ENCODE results near the gene IFNG.
"Not testable (repeated sequence)": the region's sequence is repeated elsewhere in the genome, so short reads cannot be mapped to it uniquely, and the experiment has no call there.

IFNG gene

GRCh38 chr12:68159681-68160304 lies at the start of gene IFNG:
IFNG (minus strand) TSS chr12:68159740; CDS start chr12:68159615, 125 bp downstream.
- DNase-seq (ENCODE audit: low spot score) = no peak

GRCh38 chr12:68209048-68209728 lies 49.6 kb upstream of the IFNG start:
- DNase-seq (ENCODE audit: low spot score) = not testable (repeated sequence)

- no peak for DNase-seq (ENCODE audit: low spot score)
Observed at GRCh38 chr12:68207276-68207675, 47.7 kb upstream of the IFNG start.

GRCh38 chr12:68206446-68206845 lies 46.9 kb upstream of the IFNG start:
- DNase-seq (ENCODE audit: low spot score) = no peak

GRCh38 chr12:68203460-68203875 lies 43.9 kb upstream of the IFNG start:
- no peak for DNase-seq (ENCODE audit: low spot score)

GRCh38 chr12:68200854-68201253 lies 41.3 kb upstream of the IFNG start:
- no peak for DNase-seq (ENCODE audit: low spot score)

- DNase-seq (ENCODE audit: low spot score) = no peak
Observed at GRCh38 chr12:68199127-68199526, 39.6 kb upstream of the IFNG start.

GRCh38 chr12:68198507-68199086 lies 39.1 kb upstream of the IFNG start:
- no peak for DNase-seq (ENCODE audit: low spot score)

- DNase-seq (ENCODE audit: low spot score) = no peak
Observed at GRCh38 chr12:68190301-68190700, 30.8 kb upstream of the IFNG start.

GRCh38 chr12:68189821-68190242 lies 30.3 kb upstream of the IFNG start:
- peak; percentile 85 for DNase-seq (ENCODE audit: low spot score)

- no peak for DNase-seq (ENCODE audit: low spot score)
Observed at GRCh38 chr12:68185598-68185997, 26.1 kb upstream of the IFNG start.

GRCh38 chr12:68180792-68181744 lies 21.5 kb upstream of the IFNG start:
- no peak for DNase-seq (ENCODE audit: low spot score)

GRCh38 chr12:68178774-68179439 lies 19.4 kb upstream of the IFNG start:
- DNase-seq (ENCODE audit: low spot score) = no peak

- no peak for DNase-seq (ENCODE audit: low spot score)
Observed at GRCh38 chr12:68178184-68178583, 18.6 kb upstream of the IFNG start.

GRCh38 chr12:68177562-68177961 lies 18.0 kb upstream of the IFNG start:
- no peak for DNase-seq (ENCODE audit: low spot score)

GRCh38 chr12:68176257-68176656 lies 16.7 kb upstream of the IFNG start:
- DNase-seq (ENCODE audit: low spot score) = no peak

- no peak for DNase-seq (ENCODE audit: low spot score)
Observed at GRCh38 chr12:68175557-68176061, 16.1 kb upstream of the IFNG start.

GRCh38 chr12:68174761-68175160 lies 15.2 kb upstream of the IFNG start:
- not testable (repeated sequence) for DNase-seq (ENCODE audit: low spot score)

GRCh38 chr12:68173792-68174191 lies 14.3 kb upstream of the IFNG start:
- no peak for DNase-seq (ENCODE audit: low spot score)

- peak; percentile 35 for DNase-seq (ENCODE audit: low spot score)
Observed at GRCh38 chr12:68170726-68171125, 11.2 kb upstream of the IFNG start.

- DNase-seq (ENCODE audit: low spot score) = no peak
Observed at GRCh38 chr12:68169213-68169889, 9.8 kb upstream of the IFNG start.

All from COLO829 (cell line).